PC-3 (cell line): ENCODE data around the gene NANP. TPM values are rescaled to one million over a fixed set of nuclear protein-coding genes. Genes with fewer than 3 reads are reported as not detected.
"Not testable (repeated sequence)": the region's sequence is repeated elsewhere in the genome, so short reads cannot be mapped to it uniquely, and the experiment has no call there.

ENCODE experiments used
- ATAC-seq: fragments of 200-7000 bp; cut with Tn5 transposase; 2 replicates; pipeline ENCODE4 v1.9.1; 2020; ENCODE audit warnings: mild to moderate bottlenecking, moderate library complexity
- BruUV-seq: library from RNA; stranded (reverse); fragments of 400-500 nt; replicated peaks from 2 replicates; lab custom pipeline; 2021; lab: Mats Ljungman, UMichigan
- CTCF ChIA-PET: fragments of 300-600 bp; sonication (Branson Sonifier 250); formaldehyde crosslinking; loops from one replicate; lab custom pipeline; 2022; ENCODE audit warnings: antibody characterized with exemption; lab: Charles Lee
- POLR2A ChIA-PET: fragments of 300-600 bp; sonication (Branson Sonifier 250); formaldehyde crosslinking; loops from one replicate; lab custom pipeline; 2022; ENCODE audit warnings: antibody characterized with exemption; ENCODE audit not compliant: unreplicated experiment; lab: Charles Lee
- DNase-seq: peaks from one replicate; pipeline ENCODE4 v3.0.0-alpha.2; 2015
- H2AFZ ChIP-seq: fragments of 300-600 bp; sonication (generic); 2 replicates; pipeline ENCODE4 v1.6.0; 2016; ENCODE audit warnings: antibody characterized with exemption, low read length
- H3F3A ChIP-seq: fragments of 300-600 bp; sonication (generic); one replicate; pipeline ENCODE4 v1.6.0; 2017; ENCODE audit warnings: antibody characterized with exemption, low read length, control low read depth, mild to moderate bottlenecking; ENCODE audit not compliant: unreplicated experiment
- H3K27ac ChIP-seq: fragments of 300-600 bp; sonication (generic); 2 replicates; pipeline ENCODE4 v1.5.1; 2016; ENCODE audit warnings: mild to moderate bottlenecking, low read length
- H3K27me3 ChIP-seq: fragments of 300-600 bp; sonication (generic); 2 replicates; pipeline ENCODE4 v1.6.1; 2016; ENCODE audit warnings: low read length, mixed read lengths
- H3K36me3 ChIP-seq: fragments of 300-600 bp; sonication (generic); 2 replicates; pipeline ENCODE4 v1.6.1; 2016; ENCODE audit warnings: low read depth, mixed run types, low read length, mixed read lengths
- H3K4me1 ChIP-seq: fragments of 300-600 bp; sonication (generic); 2 replicates; pipeline ENCODE4 v1.5.1; 2016; ENCODE audit warnings: low read length; ENCODE audit not compliant: insufficient read depth
- H3K4me2 ChIP-seq: fragments of 300-600 bp; sonication (generic); 2 replicates; pipeline ENCODE4 v1.6.0; 2016; ENCODE audit warnings: low read length
- H3K4me3 ChIP-seq: fragments of 300-600 bp; sonication (generic); 2 replicates; pipeline ENCODE4 v1.5.1; 2016; ENCODE audit warnings: mild to moderate bottlenecking, low read length, mixed read lengths
- H3K79me2 ChIP-seq: fragments of 300-600 bp; sonication (generic); 2 replicates; pipeline ENCODE4 v1.6.1; 2017; ENCODE audit warnings: low read length, mixed read lengths
- H3K9ac ChIP-seq: fragments of 300-600 bp; sonication (generic); 2 replicates; pipeline ENCODE4 v1.6.0; 2016; ENCODE audit warnings: mild to moderate bottlenecking, low read length
- H3K9me2 ChIP-seq: fragments of 300-600 bp; sonication (generic); replicated peaks from 2 replicates; pipeline ENCODE4 v1.6.1; 2016; ENCODE audit warnings: mixed run types, low read length, mixed read lengths
- H3K9me3 ChIP-seq: fragments of 300-600 bp; sonication (generic); 2 replicates; pipeline ENCODE4 v1.6.1; 2016; ENCODE audit warnings: low read length, mixed read lengths
- H4K20me1 ChIP-seq: fragments of 300-600 bp; sonication (generic); 2 replicates; pipeline ENCODE4 v1.6.1; 2016; ENCODE audit warnings: low read length, mixed read lengths
- CTCF ChIP-seq: fragments of 300-600 bp; sonication (generic); conservative IDR thresholded peaks from 2 replicates; pipeline ENCODE4 v1.5.1; 2017; ENCODE audit warnings: antibody characterized with exemption, low read depth, mild to moderate bottlenecking, low read length
- EZH2 ChIP-seq: fragments of 300-600 bp; sonication (generic); IDR thresholded peaks from one replicate; pipeline ENCODE4 v1.6.1; 2017; ENCODE audit warnings: antibody characterized with exemption, mild to moderate bottlenecking, low read length; ENCODE audit not compliant: unreplicated experiment
- EZH2phosphoT487 ChIP-seq: fragments of 300-600 bp; sonication (generic); IDR thresholded peaks from 2 replicates; pipeline ENCODE4 v1.6.1; 2018; ENCODE audit warnings: mild to moderate bottlenecking, antibody characterized with exemption, low read length, borderline replicate concordance
- intact Hi-C: fragments of 100-400 bp; cut with micrococcal nuclease; formaldehyde crosslinking; loops from 2 replicates; pipeline ENCODE4 v1.9.0; 2023
- total RNA-seq: library from RNA; depleted of rRNA; stranded (reverse); fragments of >200 nt; gene quantifications from 2 replicates; pipeline ENCODE4 v1.2.3, GENCODE V29; 2014

NANP gene
- total RNA-seq, 1 experiment from 2014 or later = 10.7 TPM

- ChIA-PET POLR2A (no interaction called here), CTCF (no interaction called here)
- no peaks in the 10 kb centered on the region for H3F3A ChIP-seq
- H3K4me1 ChIP-seq = no peaks in the 10 kb centered on the region
- H3K9me3 ChIP-seq = no peaks in the 10 kb centered on the region
- no peaks in the 10 kb centered on the region for H4K20me1 ChIP-seq
- DNase-seq (no peak), ATAC-seq (no peak)
- no peak overlapping the region for H3K27ac ChIP-seq
- H2AFZ ChIP-seq = no peak overlapping the region
- no TSS peak for BruUV-seq
- no peak overlapping the region for H3K9ac ChIP-seq
- TF ChIP-seq EZH2 = no peak
- no peak for TF ChIP-seq CTCF
- TF ChIP-seq EZH2phosphoT487 = no peak
- H3K9me2 ChIP-seq = no peaks in the 10 kb centered on the region
- H3K27me3 ChIP-seq = no peaks in the 10 kb centered on the region
- H3K4me2 ChIP-seq = no peak overlapping the region
- intact Hi-C loops = no loop called here
- no peak overlapping the region for H3K4me3 ChIP-seq
- no peaks in the 10 kb centered on the region for H3K79me2 ChIP-seq
- H3K36me3 ChIP-seq = no peaks in the 10 kb centered on the region
These were observed 30.7 kb upstream of the NANP start for GRCh38 chr20:25654487-25654886.

GRCh38 chr20:25652866-25653265, 29.1 kb upstream of the NANP start:
- H3F3A ChIP-seq, POLR2A ChIA-PET, ATAC-seq, H3K27me3 ChIP-seq, H3K9me3 ChIP-seq, H3K9ac ChIP-seq, H3K27ac ChIP-seq, intact Hi-C loops, DNase-seq, CTCF ChIA-PET, BruUV-seq, H3K4me1 ChIP-seq, H3K9me2 ChIP-seq, H2AFZ ChIP-seq, H3K79me2 ChIP-seq, H3K36me3 ChIP-seq, H4K20me1 ChIP-seq, H3K4me2 ChIP-seq, H3K4me3 ChIP-seq: not testable (repeated sequence)

- POLR2A ChIA-PET = no interaction called here
- no peak overlapping the region for H2AFZ ChIP-seq
- H3F3A ChIP-seq = no peaks in the 10 kb centered on the region
- H3K9me3 ChIP-seq = no peaks in the 10 kb centered on the region
- no peaks in the 10 kb centered on the region for H3K79me2 ChIP-seq
- BruUV-seq = no TSS peak
- ATAC-seq (no peak), DNase-seq (no peak)
- no peaks in the 10 kb centered on the region for H4K20me1 ChIP-seq
- no peak overlapping the region for H3K27ac ChIP-seq
- H3K9me2 ChIP-seq = no peaks in the 10 kb centered on the region
- no peak overlapping the region for H3K4me2 ChIP-seq
- intact Hi-C loops = no loop called here
- H3K4me3 ChIP-seq = no peak overlapping the region
- H3K36me3 ChIP-seq = peaks cover 16% of the 10 kb centered on the region
- no peaks in the 10 kb centered on the region for H3K4me1 ChIP-seq
- CTCF ChIA-PET = no interaction called here
- no peaks in the 10 kb centered on the region for H3K27me3 ChIP-seq
- H3K9ac ChIP-seq = no peak overlapping the region
- TF ChIP-seq CTCF (no peak), EZH2 (no peak)
These were observed 21.0 kb upstream of the NANP start for GRCh38 chr20:25644814-25645213.
